Osteoblast (primary cell): ENCODE data around the gene IL17B. TPM values are rescaled to one million over a fixed set of nuclear protein-coding genes. Genes with fewer than 3 reads are reported as not detected.

Experiments
- DNase-seq: peaks from one replicate; pipeline ENCODE4 v3.0.0; 2011; ENCODE audit warnings: low spot score, mixed read lengths; ENCODE audit not compliant: insufficient read length; ENCODE audit errors: missing footprints
- H2AFZ ChIP-seq: 2 replicates; pipeline ENCODE4 v1.6.0; 2011; ENCODE audit warnings: mild to moderate bottlenecking, low read length
- H3K27ac ChIP-seq: 2 replicates; pipeline ENCODE4 v1.5.1; 2011; ENCODE audit warnings: mild to moderate bottlenecking, low read depth, low read length, moderate library complexity
- H3K27me3 ChIP-seq: 2 replicates; pipeline ENCODE4 v1.6.0; 2012; ENCODE audit warnings: mild to moderate bottlenecking, control low read depth, inconsistent platforms, low read length, moderate library complexity; ENCODE audit not compliant: insufficient read depth
- H3K36me3 ChIP-seq: 2 replicates; pipeline ENCODE4 v1.5.1; 2011; ENCODE audit warnings: mild to moderate bottlenecking, low read length, control low read depth, moderate library complexity; ENCODE audit not compliant: insufficient read depth
- H3K4me1 ChIP-seq: 2 replicates; pipeline ENCODE4 v1.5.1; 2011; ENCODE audit warnings: mild to moderate bottlenecking, low read length, control low read depth, moderate library complexity; ENCODE audit not compliant: insufficient read depth
- H3K4me2 ChIP-seq: 2 replicates; pipeline ENCODE4 v1.6.0; 2011; ENCODE audit warnings: mild to moderate bottlenecking, low read length; ENCODE audit not compliant: insufficient read depth
- H3K4me3 ChIP-seq: fragments of 200-600 bp; sonication (generic); 3 replicates; pipeline ENCODE4 v1.5.1; 2012; ENCODE audit warnings: mild to moderate bottlenecking, low read length, inconsistent platforms; ENCODE audit not compliant: insufficient read depth
- H3K79me2 ChIP-seq: 2 replicates; pipeline ENCODE4 v1.6.0; 2012; ENCODE audit warnings: mild to moderate bottlenecking, low read length, control low read depth, inconsistent platforms; ENCODE audit not compliant: insufficient read depth
- H3K9me3 ChIP-seq: 2 replicates; pipeline ENCODE4 v1.5.1; 2011; ENCODE audit warnings: low read depth, low read length, control low read depth
- H4K20me1 ChIP-seq: 2 replicates; pipeline ENCODE4 v1.6.0; 2012; ENCODE audit warnings: mild to moderate bottlenecking, low read length, control low read depth; ENCODE audit not compliant: insufficient read depth
- CTCF ChIP-seq: IDR thresholded peaks from 2 replicates; pipeline ENCODE4 v1.5.1; 2011; ENCODE audit warnings: mild to moderate bottlenecking, low read depth, low read length, moderate library complexity; ENCODE audit errors: extremely low read depth
- total RNA-seq: library from RNA; depleted of rRNA; stranded (reverse); fragments of >200 nt; gene quantifications from 2 replicates; pipeline ENCODE4 v1.2.3, GENCODE V29; 2012

The IL17B gene
- total RNA-seq, 1 donor: not detected

GRCh38 chr5:149358868-149359495 lies 20.1 kb downstream of the IL17B start:
- Histone ChIP-seq H3K27me3 (no peaks in the 10 kb centered on the region), H3K4me2 (peak overlapping the region; percentile 92), H3K4me1 (peaks cover 13% of the 10 kb centered on the region), H3K4me3 (no peak overlapping the region), H2AFZ (peak overlapping the region; percentile 79), H3K36me3 (peaks cover 3% of the 10 kb centered on the region), H3K9me3 (no peaks in the 10 kb centered on the region), H3K79me2 (no peaks in the 10 kb centered on the region), H3K27ac (no peak overlapping the region), H4K20me1 (no peaks in the 10 kb centered on the region)
- TF ChIP-seq CTCF: no peak
- DNase-seq: no peak

GRCh38 chr5:149358294-149358651 lies 20.8 kb downstream of the IL17B start:
- Histone ChIP-seq H3K79me2 (no peaks in the 10 kb centered on the region), H3K4me2 (peak overlapping the region; percentile 92), H3K36me3 (peaks cover 4% of the 10 kb centered on the region), H3K27ac (peak overlapping the region; percentile 38), H3K9me3 (no peaks in the 10 kb centered on the region), H3K4me3 (peak overlapping the region; percentile 87), H2AFZ (peak overlapping the region; percentile 79), H4K20me1 (no peaks in the 10 kb centered on the region), H3K4me1 (peaks cover 13% of the 10 kb centered on the region), H3K27me3 (no peaks in the 10 kb centered on the region)
- peak; percentile 87 for DNase-seq
- no peak for TF ChIP-seq CTCF

GRCh38 chr5:149357370-149358293 lies 21.5 kb downstream of the IL17B start, which contains the start of gene PCYOX1L:
Gene PCYOX1L, plus strand, starts transcription at chr5:149358046. Its CDS starts 23 bp downstream, at chr5:149358069.
- H2AFZ ChIP-seq: peak within 1 kb of the TSS; percentile 79
- no peaks in the 10 kb centered on the region for H3K9me3 ChIP-seq
- peaks cover 13% of the 10 kb centered on the region for H3K4me1 ChIP-seq
- DNase-seq: peak; percentile 99
- no peak for TF ChIP-seq CTCF
- H4K20me1 ChIP-seq: no peaks in the 10 kb centered on the region
- H3K27ac ChIP-seq: peak within 1 kb of the TSS; percentile 38
- H3K4me3 ChIP-seq: peak within 1 kb of the TSS; percentile 87
- peak within 1 kb of the TSS; percentile 92 for H3K4me2 ChIP-seq
- no peaks in the 10 kb centered on the region for H3K27me3 ChIP-seq
- H3K79me2 ChIP-seq: no peaks in the 10 kb centered on the region
- H3K36me3 ChIP-seq: peaks cover 9% of the 10 kb centered on the region

GRCh38 chr5:149356391-149356790 lies 22.7 kb downstream of the IL17B start:
- Histone ChIP-seq H3K27me3 (no peaks in the 10 kb centered on the region), H3K4me2 (no peak overlapping the region), H3K27ac (no peak overlapping the region), H4K20me1 (no peaks in the 10 kb centered on the region), H3K9me3 (no peaks in the 10 kb centered on the region), H3K36me3 (peaks cover 22% of the 10 kb centered on the region), H3K4me3 (no peak overlapping the region), H3K79me2 (peaks cover 2% of the 10 kb centered on the region), H3K4me1 (peaks cover 13% of the 10 kb centered on the region), H2AFZ (no peak overlapping the region)
- DNase-seq: no peak
- no peak for TF ChIP-seq CTCF
